Peyer's patch (tissue), 4 donors: Measurements from ENCODE around the gene UQCR10.

Experiments
- CTCF ChIP-seq, 6 experiments: fragments of 450-650 bp in 4 of 6; fragments of 200-600 bp in 2 of 6; sonication (generic) in 1 of 6; IDR thresholded peaks; one replicate each; pipeline ENCODE4 v1.5.1; 2017 to 2019; ENCODE audit warnings: antibody characterized with exemption in 6 of 6, mild to moderate bottlenecking in 3 of 6, moderate library complexity in 1 of 6
- POLR2A ChIP-seq, 2 donors: fragments of 450-650 bp; IDR thresholded peaks; one replicate each; pipeline ENCODE4 v1.5.1; 2017; ENCODE audit warnings: antibody characterized with exemption in 2 of 2, mild to moderate bottlenecking in 2 of 2, moderate library complexity in 2 of 2

- TF ChIP-seq CTCF (IDR thresholded peaks at IDR 0.05) (no peak), POLR2A (IDR thresholded peaks at IDR 0.05) (no peak)
These were observed 29.7 kb upstream of the UQCR10 start for GRCh38 chr22:29737251-29738117.
